ENCODE results near the gene ELOVL4. TPM values are rescaled to one million over a fixed set of nuclear protein-coding genes. Genes with fewer than 3 reads are reported as not detected.

Gene ELOVL4
- total and polyA plus RNA-seq, 2 of the 13 experiments (the other 11 are each of a cell fraction or from before 2014, with no cell fraction given), result 0.04 TPM; not detected in 1

- ATAC-seq (no peak), FAIRE-seq (no peak), DNase-seq (ENCODE audit: low spot score) (no peak)
- H3K9me3 ChIP-seq (ENCODE audit: low read length), result no peaks in the 10 kb centered on the region
- no peak overlapping the region for H3K27ac ChIP-seq (ENCODE audit: extremely low read length, insufficient read depth, low read length)
- H3K4me2 ChIP-seq (ENCODE audit: low read depth, low read length), result no peak overlapping the region
- intact Hi-C loops (cut with micrococcal nuclease; ENCODE audit: unreplicated experiment) (no loop called here), in situ Hi-C loops (cut with HindIII; ENCODE audit: extremely low pct_ligation_motif_present, low pct_unique_long_range_greater_than_20kb) (no loop called here)
- TF ChIP-seq NR2F1 (CRISPR knock-in tag; IDR thresholded peaks at IDR 0.05) (no peak), TFAP4 (IDR thresholded peaks at IDR 0.05; ENCODE audit: borderline replicate concordance, low read depth) (no peak), MIXL1 (CRISPR knock-in tag; IDR thresholded peaks at IDR 0.05) (no peak), MAFK (conservative IDR thresholded peaks at IDR 0.05 in 1 of 2, IDR thresholded peaks at IDR 0.05 in 1 of 2; ENCODE audit: low read length in 2 of 2) (no peak), ZNF432 (CRISPR knock-in tag; IDR thresholded peaks at IDR 0.05; ENCODE audit: borderline replicate concordance) (no peak)
- WGBS (ENCODE audit: low lambda C conversion rate), result 10% methylated on average over 2 of the region's 2 CpGs
- H2AFZ ChIP-seq (ENCODE audit: low read length), result no peak overlapping the region
- no peaks in the 10 kb centered on the region for H3K79me2 ChIP-seq (ENCODE audit: insufficient read depth, low read length)
- H3K4me3 ChIP-seq (replicated peaks in 1 of 3; ENCODE audit: insufficient read depth in 1 of 3, low read depth in 2 of 3, low read length in 3 of 3), result no peak overlapping the region
- no peaks in the 10 kb centered on the region for H3K36me3 ChIP-seq (replicated peaks in 1 of 2; ENCODE audit: control insufficient read depth in 1 of 2, insufficient read depth in 2 of 2, low read length in 2 of 2)
- POLR2A ChIA-PET, result no interaction called here
- H3K4me1 ChIP-seq (ENCODE audit: insufficient read depth, low read length), result peaks cover 19% of the 10 kb centered on the region
- CTCF ChIA-PET (ENCODE audit: low intra/inter-chr PET ratio, low total read pairs), result no interaction called here
- H3K9ac ChIP-seq (ENCODE audit: insufficient read depth, low read depth, low read length), result no peak overlapping the region
- H3K27me3 ChIP-seq (ENCODE audit: control insufficient read depth in 1 of 2, insufficient read depth in 2 of 2, low read length in 2 of 2), result peaks cover 0 to 8% of the 10 kb centered on the region in 2 experiments; a peak in 1 of 5 replicates
- BruUV-seq (replicated peaks), result no TSS peak
- no peaks in the 10 kb centered on the region for H4K20me1 ChIP-seq (ENCODE audit: insufficient read depth, low read length)
Measured at GRCh38 chr6:79872986-79873385, 74.4 kb downstream of the ELOVL4 start.

GRCh38 chr6:79872303-79872702 is 75.0 kb downstream of the ELOVL4 start:
- H2AFZ ChIP-seq (ENCODE audit: low read length), result no peak overlapping the region
- no peak for ATAC-seq
- intact Hi-C loops (cut with micrococcal nuclease; ENCODE audit: unreplicated experiment), result no loop called here
- no peak overlapping the region for H3K9ac ChIP-seq (ENCODE audit: insufficient read depth, low read depth, low read length)
- no peak for FAIRE-seq
- no peaks in the 10 kb centered on the region for H3K79me2 ChIP-seq (ENCODE audit: insufficient read depth, low read length)
- in situ Hi-C loops (cut with HindIII; ENCODE audit: extremely low pct_ligation_motif_present, low pct_unique_long_range_greater_than_20kb), result no loop called here
- peaks cover 19% of the 10 kb centered on the region for H3K4me1 ChIP-seq (ENCODE audit: insufficient read depth, low read length)
- no peak overlapping the region for H3K4me3 ChIP-seq (replicated peaks in 1 of 3; ENCODE audit: insufficient read depth in 1 of 3, low read depth in 2 of 3, low read length in 3 of 3)
- no peak overlapping the region for H3K4me2 ChIP-seq (ENCODE audit: low read depth, low read length)
- ChIA-PET CTCF (ENCODE audit: low intra/inter-chr PET ratio, low total read pairs) (no interaction called here), POLR2A (no interaction called here)
- no peaks in the 10 kb centered on the region for H4K20me1 ChIP-seq (ENCODE audit: insufficient read depth, low read length)
- 16% methylated on average over 2 of the region's 2 CpGs for WGBS (ENCODE audit: low lambda C conversion rate)
- H3K27ac ChIP-seq (ENCODE audit: extremely low read length, insufficient read depth, low read length), result no peak overlapping the region
- no peak for DNase-seq (ENCODE audit: low spot score)
- BruUV-seq (replicated peaks), result no TSS peak
- no peaks in the 10 kb centered on the region for H3K36me3 ChIP-seq (replicated peaks in 1 of 2; ENCODE audit: control insufficient read depth in 1 of 2, insufficient read depth in 2 of 2, low read length in 2 of 2)
- peaks cover 0 to 8% of the 10 kb centered on the region in 2 experiments; a peak in 1 of 5 replicates for H3K27me3 ChIP-seq (ENCODE audit: control insufficient read depth in 1 of 2, insufficient read depth in 2 of 2, low read length in 2 of 2)
- H3K9me3 ChIP-seq (ENCODE audit: low read length), result no peaks in the 10 kb centered on the region
- TF ChIP-seq STAT5B (CRISPR knock-in tag; IDR thresholded peaks at IDR 0.05) (no peak), NFIC (IDR thresholded peaks at IDR 0.05; ENCODE audit: low read length) (no peak), ZBTB38 (CRISPR knock-in tag; IDR thresholded peaks at IDR 0.05) (no peak), ZNF251 (CRISPR knock-in tag; IDR thresholded peaks at IDR 0.05) (no peak), ZGPAT (CRISPR knock-in tag; IDR thresholded peaks at IDR 0.05) (no peak), TRIM22 (IDR thresholded peaks at IDR 0.05) (no peak), ZBTB7A (CRISPR knock-in tag; IDR thresholded peaks at IDR 0.05) (no peak), ZBTB44 (CRISPR knock-in tag; IDR thresholded peaks at IDR 0.05) (no peak), MXD3 (CRISPR knock-in tag; IDR thresholded peaks at IDR 0.05) (no peak), PPARG (CRISPR knock-in tag; conservative IDR thresholded peaks at IDR 0.05) (no peak)
